ENCODE measurements around the gene RIN3. TPM values are rescaled to one million over a fixed set of nuclear protein-coding genes. Genes with fewer than 3 reads are reported as not detected.

RIN3 gene
- total and polyA plus RNA-seq, 10 donors, result 17.2 to 117 (median 75.7) TPM

GRCh38 chr14:92704036-92704804, 190.6 kb downstream of the RIN3 start:
- DNase-seq, result peak; percentile 92
- H3K27ac ChIP-seq, result peak overlapping the region in 6 of 8 donors; percentile 41 to 84 (median 72)
- intact Hi-C loops (cut with DNase I; ENCODE audit: low total_unique reads), result no loop called here
- H3K36me3 ChIP-seq, result peaks cover 0 to 32% (median 8%) of the 10 kb centered on the region in 6 donors
- TF ChIP-seq POLR2AphosphoS5 (IDR thresholded peaks at IDR 0.05), result peak; percentile 27 to 79 (median 79)
- TF ChIP-seq, protein P1, sequence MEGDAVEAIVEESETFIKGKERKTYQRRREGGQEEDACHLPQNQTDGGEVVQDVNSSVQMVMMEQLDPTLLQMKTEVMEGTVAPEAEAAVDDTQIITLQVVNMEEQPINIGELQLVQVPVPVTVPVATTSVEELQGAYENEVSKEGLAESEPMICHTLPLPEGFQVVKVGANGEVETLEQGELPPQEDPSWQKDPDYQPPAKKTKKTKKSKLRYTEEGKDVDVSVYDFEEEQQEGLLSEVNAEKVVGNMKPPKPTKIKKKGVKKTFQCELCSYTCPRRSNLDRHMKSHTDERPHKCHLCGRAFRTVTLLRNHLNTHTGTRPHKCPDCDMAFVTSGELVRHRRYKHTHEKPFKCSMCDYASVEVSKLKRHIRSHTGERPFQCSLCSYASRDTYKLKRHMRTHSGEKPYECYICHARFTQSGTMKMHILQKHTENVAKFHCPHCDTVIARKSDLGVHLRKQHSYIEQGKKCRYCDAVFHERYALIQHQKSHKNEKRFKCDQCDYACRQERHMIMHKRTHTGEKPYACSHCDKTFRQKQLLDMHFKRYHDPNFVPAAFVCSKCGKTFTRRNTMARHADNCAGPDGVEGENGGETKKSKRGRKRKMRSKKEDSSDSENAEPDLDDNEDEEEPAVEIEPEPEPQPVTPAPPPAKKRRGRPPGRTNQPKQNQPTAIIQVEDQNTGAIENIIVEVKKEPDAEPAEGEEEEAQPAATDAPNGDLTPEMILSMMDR (IDR thresholded peaks at IDR 0.05 in 8 of 11, conservative IDR thresholded peaks at IDR 0.05 in 3 of 11), result no peak
- 43 to 56% (median 50%) methylated on average over 23 of the region's 23 CpGs for WGBS, 5 donors
- H3K4me3 ChIP-seq, result peak overlapping the region in 1 of 8 donors; percentile 33
- no peaks in the 10 kb centered on the region for H3K9me3 ChIP-seq
- H3K4me1 ChIP-seq, result peaks cover 14 to 53% (median 40%) of the 10 kb centered on the region in 6 donors
- no peaks in the 10 kb centered on the region for H3K27me3 ChIP-seq (replicated peaks in 1 of 7)

- peaks cover 14 to 51% (median 39%) of the 10 kb centered on the region in 6 donors for H3K4me1 ChIP-seq
- peak overlapping the region in 1 of 8 donors; percentile 33 for H3K4me3 ChIP-seq
- peaks cover 0 to 39% (median 11%) of the 10 kb centered on the region in 6 donors for H3K36me3 ChIP-seq
- peak overlapping the region in 6 of 8 donors; percentile 41 to 84 (median 72) for H3K27ac ChIP-seq
- WGBS, 5 donors, result 81 to 87% (median 85%) methylated on average over 11 of the region's 11 CpGs
- H3K27me3 ChIP-seq (replicated peaks in 1 of 7), result no peaks in the 10 kb centered on the region
- intact Hi-C loops (cut with DNase I; ENCODE audit: low total_unique reads), result no loop called here
- peak; percentile 80 for DNase-seq
- TF ChIP-seq POLR2A (IDR thresholded peaks at IDR 0.05) (no peak), POLR2AphosphoS5 (IDR thresholded peaks at IDR 0.05) (no peak)
- TF ChIP-seq, protein P1 (IDR thresholded peaks at IDR 0.05 in 8 of 11, conservative IDR thresholded peaks at IDR 0.05 in 3 of 11), result no peak
- H3K9me3 ChIP-seq, result no peaks in the 10 kb centered on the region
These were observed 191.2 kb downstream of the RIN3 start for GRCh38 chr14:92704821-92705220.

- peaks cover 3 to 54% (median 19%) of the 10 kb centered on the region in 6 donors for H3K36me3 ChIP-seq
- intact Hi-C loops (cut with DNase I; ENCODE audit: low total_unique reads), result no loop called here
These were observed 192.8 kb downstream of the RIN3 start for GRCh38 chr14:92706386-92706785.

More at GRCh38 chr14:92706386-92706785, 192.8 kb downstream of the RIN3 start:
- Histone ChIP-seq H3K9me3 (no peaks in the 10 kb centered on the region), H3K27ac (no peak overlapping the region), H3K4me3 (no peak overlapping the region), H3K4me1 (peaks cover 14 to 43% (median 38%) of the 10 kb centered on the region in 6 donors), H3K27me3 (replicated peaks in 1 of 7) (no peaks in the 10 kb centered on the region)
- WGBS, 5 donors, result 88 to 95% (median 93%) methylated on average over 8 to 15 of the region's 15 CpGs
- TF ChIP-seq POLR2AphosphoS5 (IDR thresholded peaks at IDR 0.05), result peak in 1 of 3 donors; percentile 47
- TF ChIP-seq, protein P1 (IDR thresholded peaks at IDR 0.05 in 8 of 11, conservative IDR thresholded peaks at IDR 0.05 in 3 of 11), result no peak
- DNase-seq, result no peak

Data from spleen (tissue), 11 donors.